HFFc6 (cell line): Measurements from ENCODE around the gene HS3ST1. TPM values are rescaled to one million over a fixed set of nuclear protein-coding genes. Genes with fewer than 3 reads are reported as not detected.

Source experiments
- DNase-seq: peaks from one replicate; pipeline ENCODE4 v3.0.0-alpha.2; 2018
- H3K27ac Mint-ChIP-seq: 2 replicates; pipeline ENCODE4 v1.8.0; 2020; ENCODE audit warnings: mild to moderate bottlenecking, mixed read lengths
- H3K27me3 Mint-ChIP-seq: 2 replicates; pipeline ENCODE4 v1.8.0; 2021; ENCODE audit warnings: mild to moderate bottlenecking, moderate library complexity, mixed read lengths; ENCODE audit not compliant: insufficient read depth
- H3K36me3 Mint-ChIP-seq: 2 replicates; pipeline ENCODE4 v1.8.0; 2021; ENCODE audit warnings: low read depth, mixed read lengths
- H3K4me1 Mint-ChIP-seq: 2 replicates; pipeline ENCODE4 v1.8.0; 2020; ENCODE audit warnings: low read depth, mixed read lengths
- H3K4me3 Mint-ChIP-seq: 2 replicates; pipeline ENCODE4 v1.8.0; 2020; ENCODE audit warnings: mild to moderate bottlenecking, moderate library complexity, mixed read lengths
- H3K9me3 Mint-ChIP-seq: 2 replicates; pipeline ENCODE4 v1.8.0; 2020; ENCODE audit warnings: mild to moderate bottlenecking, mixed read lengths
- CTCF ChIP-seq: fragments of 200-600 bp; sonication (generic); IDR thresholded peaks from 2 replicates; pipeline ENCODE4 v1.5.0; 2021; ENCODE audit warnings: antibody characterized with exemption, mild to moderate bottlenecking
- total RNA-seq, 6 experiments: library from RNA; stranded (reverse); fragmentation: NEBNext Ultra II Directional; extraction: Animal tissue kit (Norgen Biotek cat#: 25700); gene quantifications; 2 replicates in 1 of 6; 3 replicates in 5 of 6; pipeline ENCODE4 v1.2.3, GENCODE V29; 2021

The HS3ST1 gene
- total RNA-seq, 6 experiments from 2014 or later, result not detected

GRCh38 chr4:11441194-11441556 is 12.5 kb upstream of the HS3ST1 start:
- Mint-ChIP-seq H3K9me3 (peaks cover 23% of the 10 kb centered on the region), H3K4me1 (no peaks in the 10 kb centered on the region), H3K36me3 (no peaks in the 10 kb centered on the region), H3K27me3 (no peaks in the 10 kb centered on the region), H3K27ac (no peak overlapping the region), H3K4me3 (no peak overlapping the region)
- DNase-seq, result no peak
- TF ChIP-seq CTCF, result no peak

- DNase-seq, result no peak
- Mint-ChIP-seq H3K4me1 (no peaks in the 10 kb centered on the region), H3K27ac (no peak overlapping the region), H3K4me3 (no peak overlapping the region), H3K36me3 (no peaks in the 10 kb centered on the region), H3K27me3 (no peaks in the 10 kb centered on the region), H3K9me3 (peaks cover 21% of the 10 kb centered on the region)
- no peak for TF ChIP-seq CTCF
Observed at GRCh38 chr4:11440481-11441193, 11.9 kb upstream of the HS3ST1 start.

- DNase-seq, result no peak
- Mint-ChIP-seq H3K4me3 (no peak overlapping the region), H3K9me3 (peaks cover 18% of the 10 kb centered on the region), H3K27ac (no peak overlapping the region), H3K4me1 (no peaks in the 10 kb centered on the region), H3K27me3 (no peaks in the 10 kb centered on the region), H3K36me3 (no peaks in the 10 kb centered on the region)
- no peak for TF ChIP-seq CTCF
Observed at GRCh38 chr4:11439836-11440235, 11.1 kb upstream of the HS3ST1 start.

GRCh38 chr4:11438647-11439046 is 10.0 kb upstream of the HS3ST1 start:
- Mint-ChIP-seq H3K9me3 (peaks cover 18% of the 10 kb centered on the region), H3K4me1 (no peaks in the 10 kb centered on the region), H3K36me3 (no peaks in the 10 kb centered on the region), H3K27me3 (no peaks in the 10 kb centered on the region; the same call in 1 of the 2 replicates), H3K27ac (no peak overlapping the region), H3K4me3 (no peak overlapping the region)
- DNase-seq, result no peak
- TF ChIP-seq CTCF, result no peak

GRCh38 chr4:11436673-11437072 is 8.0 kb upstream of the HS3ST1 start:
- TF ChIP-seq CTCF, result no peak

More at GRCh38 chr4:11436673-11437072, 8.0 kb upstream of the HS3ST1 start:
- DNase-seq, result no peak
- H3K27me3 Mint-ChIP-seq, result no peaks in the 10 kb centered on the region; the same call in 1 of the 2 replicates
- H3K9me3 Mint-ChIP-seq, result peaks cover 19% of the 10 kb centered on the region
- H3K27ac Mint-ChIP-seq, result no peak overlapping the region
- no peaks in the 10 kb centered on the region for H3K4me1 Mint-ChIP-seq
- no peak overlapping the region for H3K4me3 Mint-ChIP-seq
- no peaks in the 10 kb centered on the region for H3K36me3 Mint-ChIP-seq
